NOMO-1 treated with DMSO at 0.1 percent for 48 hours (cell line): Measurements from ENCODE around the gene TARS1.

Source experiments
- DNase-seq: peaks from one replicate; lab custom pipeline; 2025; ENCODE audit not compliant: unreplicated experiment; lab: John Stamatoyannopoulos, UW

Gene TARS1

DNA sequence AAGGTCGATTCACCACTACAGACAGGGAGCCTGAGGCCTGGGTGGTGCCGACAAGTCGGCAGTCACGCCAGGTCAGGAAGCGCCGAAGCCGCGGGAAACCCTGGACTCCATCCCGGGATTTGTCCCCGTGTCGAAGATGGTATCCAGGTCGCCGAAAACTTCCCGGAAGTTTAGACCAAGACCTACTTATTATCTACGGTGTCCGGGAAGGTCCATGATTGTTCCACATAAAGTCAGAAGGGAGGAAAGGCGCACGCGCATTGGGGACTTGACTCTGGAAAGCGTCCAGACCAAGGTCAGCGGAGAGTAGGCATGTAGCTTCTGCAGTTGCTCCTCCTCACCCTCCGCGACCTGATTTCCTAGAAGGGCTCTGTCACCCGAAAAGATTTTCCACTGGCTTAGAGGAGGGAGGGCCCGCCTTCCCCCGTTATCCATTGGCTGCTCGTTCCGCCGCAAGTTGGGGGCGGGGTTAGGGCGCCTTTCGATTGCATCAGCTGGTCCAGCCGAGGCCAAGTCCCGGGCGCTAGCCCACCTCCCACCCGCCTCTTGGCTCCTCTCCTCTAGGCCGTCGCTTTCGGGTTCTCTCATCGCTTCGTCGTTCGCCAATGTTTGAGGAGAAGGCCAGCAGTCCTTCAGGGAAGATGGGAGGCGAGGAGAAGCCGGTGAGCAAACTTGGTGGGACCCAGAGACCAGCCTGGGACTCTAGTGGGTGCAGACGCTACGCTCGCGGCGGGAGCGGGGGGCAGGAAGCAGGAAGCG lies at the start of gene TARS1:
Gene TARS1, plus strand, starts transcription at position 484 of the 759 bp plus-strand sequence. Its CDS starts 122 bp downstream, at position 606.
- DNase-seq = peak; percentile 100

DNA sequence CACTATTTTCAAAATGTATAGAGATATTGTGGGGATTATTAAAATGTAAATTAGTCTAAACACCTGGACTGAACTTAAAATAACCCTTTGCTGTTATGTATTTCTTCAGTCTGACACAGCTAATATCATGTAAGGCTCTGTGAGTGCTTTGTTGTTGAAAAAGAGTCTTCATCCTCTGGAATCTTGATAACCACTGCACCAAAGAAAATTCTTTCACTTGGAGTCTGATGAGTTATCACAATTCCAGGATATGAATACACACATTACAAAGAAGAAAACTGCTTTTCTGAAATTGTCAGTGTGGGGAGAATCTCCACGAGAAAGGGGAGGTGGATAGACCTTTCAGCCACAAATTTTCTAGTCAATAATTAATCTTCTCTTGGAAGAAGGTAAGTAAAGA lies 42.3 kb upstream of the TARS1 start:
- no peak for DNase-seq

DNA sequence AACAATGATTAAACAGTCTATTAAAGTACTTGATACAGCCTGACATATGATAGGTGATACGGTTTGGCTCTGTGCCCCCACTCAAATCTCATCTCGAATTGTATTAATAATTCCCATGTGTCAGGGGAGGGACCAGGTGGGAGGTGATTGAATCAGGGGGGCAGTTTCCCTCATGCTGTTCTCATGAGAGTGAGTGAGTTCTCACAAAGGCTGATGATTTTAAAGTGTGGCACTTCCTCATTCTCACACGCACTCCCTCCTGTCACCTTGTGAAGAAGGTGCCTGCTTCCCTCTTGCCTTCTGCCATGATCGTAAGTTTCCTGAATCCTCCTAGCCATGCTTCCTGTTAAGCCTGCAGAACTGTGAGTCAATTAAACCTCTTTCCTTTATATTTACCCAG lies 40.1 kb upstream of the TARS1 start:
- peak; percentile 23 for DNase-seq

DNA sequence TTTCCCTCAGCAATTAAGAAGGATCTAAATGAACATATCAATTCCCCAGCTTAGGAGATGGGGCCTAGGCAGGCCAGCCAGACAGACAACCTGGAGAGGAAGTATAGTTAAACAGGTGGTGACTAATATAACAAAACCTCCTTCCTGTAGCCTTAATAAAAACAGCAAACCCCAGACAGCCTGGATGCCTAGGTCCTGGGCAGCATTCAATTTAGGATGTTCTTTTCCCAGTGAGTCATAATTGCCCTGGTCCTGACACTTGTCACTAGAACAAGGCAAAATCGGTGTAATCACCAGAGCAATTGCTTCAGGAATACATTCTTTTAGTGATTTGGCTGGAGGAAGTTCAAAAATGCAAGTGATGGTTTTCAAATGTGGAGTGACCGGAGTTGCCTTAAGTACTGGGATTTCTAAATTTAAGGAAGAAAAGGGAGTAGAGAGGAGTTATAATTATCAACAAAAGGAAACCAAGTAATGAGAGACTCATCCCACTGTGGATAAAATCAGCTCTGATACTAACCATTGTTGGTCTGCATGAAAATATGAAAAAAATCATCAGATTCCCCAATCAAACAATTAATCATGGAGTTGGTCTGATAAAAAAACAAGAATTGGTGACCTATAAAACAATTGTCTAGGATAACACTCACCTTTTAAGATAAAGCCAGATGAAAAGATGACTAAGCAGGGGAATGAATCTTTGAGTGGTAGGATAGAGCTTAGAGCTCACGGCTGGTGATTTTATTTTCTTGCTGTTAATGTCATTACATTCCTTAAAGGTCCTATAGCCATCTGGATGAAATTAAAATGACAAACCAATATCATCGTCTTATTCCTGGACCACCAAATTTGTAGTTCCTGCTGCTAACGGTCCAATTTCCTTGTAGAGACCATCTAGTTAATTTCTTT lies 39.0 kb upstream of the TARS1 start:
- DNase-seq = no peak

DNA sequence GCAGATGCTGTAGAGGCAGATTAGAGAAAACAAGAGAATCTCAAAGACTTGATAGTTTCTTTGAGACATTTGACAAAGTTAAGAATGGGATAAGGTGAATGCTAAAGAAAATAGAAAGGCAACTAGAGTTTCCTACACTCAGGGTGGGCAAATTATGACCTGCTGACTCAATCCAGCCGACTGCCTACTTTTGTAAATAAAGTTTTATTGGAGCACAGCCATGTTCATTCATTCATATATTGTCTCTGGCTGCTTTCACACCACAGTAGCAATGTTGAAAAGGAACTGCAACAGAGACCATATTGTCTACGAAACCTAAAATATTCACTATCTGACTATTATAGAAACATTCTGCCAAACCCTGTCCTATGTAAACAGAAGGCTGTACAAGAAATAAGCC lies 37.6 kb upstream of the TARS1 start:
- no peak for DNase-seq

DNA sequence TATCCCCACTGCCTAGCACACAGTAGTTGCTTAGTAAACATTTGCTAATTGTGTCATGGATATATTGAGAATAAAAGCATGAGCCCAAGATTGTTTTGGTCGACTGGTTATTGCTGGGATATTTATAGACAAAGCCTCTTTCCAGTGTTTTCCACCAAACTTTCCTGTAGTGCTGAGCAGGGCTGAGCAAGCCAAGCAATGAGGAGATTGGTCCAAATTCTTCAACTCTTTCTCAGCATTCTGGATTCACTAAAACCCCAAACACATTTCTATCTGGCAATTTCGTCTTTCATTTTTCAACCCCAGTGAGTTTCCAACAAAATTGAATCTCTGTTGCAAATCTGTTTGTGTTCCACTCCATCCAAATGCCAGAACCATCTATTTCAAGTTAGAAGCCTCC lies 31.9 kb upstream of the TARS1 start:
- DNase-seq = no peak

DNA sequence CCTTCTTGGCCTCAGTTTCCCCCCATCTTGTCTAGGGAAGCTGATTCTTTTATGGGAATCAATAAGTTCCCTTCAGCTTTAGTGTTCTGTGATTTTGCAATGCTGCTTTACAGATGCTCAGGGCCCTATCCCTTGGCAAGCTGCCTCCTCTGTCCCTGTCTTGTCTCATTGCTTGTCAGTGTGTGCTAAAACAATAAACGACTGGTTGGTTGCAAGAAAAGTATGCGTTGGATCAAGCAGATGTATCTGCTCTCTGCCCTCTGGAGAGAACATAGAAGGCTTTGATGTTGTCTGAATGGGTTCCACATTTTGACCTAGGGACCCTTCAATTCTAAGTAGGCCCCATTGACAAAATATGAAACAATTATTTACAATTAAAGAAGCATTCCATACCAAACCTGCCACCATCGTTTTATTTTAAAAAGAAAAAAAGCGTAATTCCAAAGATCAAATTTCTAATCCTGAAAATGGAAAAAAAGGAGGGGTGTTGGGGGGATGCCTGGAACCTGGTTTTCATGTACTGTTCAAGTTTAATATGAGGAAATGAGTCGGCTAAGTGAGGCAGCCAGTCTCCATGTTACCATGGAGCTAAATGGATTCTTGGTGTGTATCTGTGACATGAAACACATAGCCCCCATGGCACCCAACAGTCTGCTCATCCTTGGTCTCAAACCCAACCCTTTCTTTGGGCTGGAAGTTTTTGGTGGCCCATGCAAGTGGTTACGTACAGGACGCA lies 31.2 kb upstream of the TARS1 start:
- no peak for DNase-seq

DNA sequence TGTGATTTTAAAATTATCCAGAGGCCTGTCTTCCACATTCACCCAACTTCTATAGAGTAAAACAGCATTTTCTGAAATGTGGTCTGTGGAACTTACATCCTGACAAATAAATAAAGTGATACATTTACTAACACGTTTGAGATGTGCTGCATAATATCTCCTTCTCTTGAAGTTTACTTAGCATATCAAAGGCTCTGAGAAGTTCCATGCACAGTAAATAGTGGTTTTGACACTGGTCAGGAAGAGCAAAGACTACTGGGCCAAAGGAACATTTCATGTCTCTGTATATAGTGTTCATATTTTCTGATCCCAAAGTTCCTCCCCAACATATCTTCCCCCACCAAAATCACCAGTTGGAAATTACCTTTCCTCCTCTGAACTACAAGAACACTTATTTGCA lies 30.5 kb upstream of the TARS1 start:
- DNase-seq = no peak

DNA sequence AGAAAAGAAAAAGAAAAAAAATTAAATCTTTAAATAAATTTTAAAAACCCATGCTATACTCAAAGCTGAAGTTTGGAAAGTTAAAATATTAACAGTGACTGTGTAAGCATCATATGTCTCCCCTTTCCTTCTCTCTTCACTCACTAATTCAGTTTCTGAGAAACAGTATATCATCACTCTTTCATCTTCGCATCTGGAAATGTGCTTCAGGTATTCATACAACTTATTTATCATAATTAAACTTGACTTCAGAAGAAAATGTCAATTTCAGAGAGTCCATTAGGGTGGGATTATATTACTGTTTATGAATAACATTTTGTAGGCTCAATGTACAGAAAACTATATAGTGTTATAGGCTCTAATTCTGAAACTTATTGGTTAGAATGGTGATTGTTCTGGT lies 29.3 kb upstream of the TARS1 start:
- no peak for DNase-seq

DNA sequence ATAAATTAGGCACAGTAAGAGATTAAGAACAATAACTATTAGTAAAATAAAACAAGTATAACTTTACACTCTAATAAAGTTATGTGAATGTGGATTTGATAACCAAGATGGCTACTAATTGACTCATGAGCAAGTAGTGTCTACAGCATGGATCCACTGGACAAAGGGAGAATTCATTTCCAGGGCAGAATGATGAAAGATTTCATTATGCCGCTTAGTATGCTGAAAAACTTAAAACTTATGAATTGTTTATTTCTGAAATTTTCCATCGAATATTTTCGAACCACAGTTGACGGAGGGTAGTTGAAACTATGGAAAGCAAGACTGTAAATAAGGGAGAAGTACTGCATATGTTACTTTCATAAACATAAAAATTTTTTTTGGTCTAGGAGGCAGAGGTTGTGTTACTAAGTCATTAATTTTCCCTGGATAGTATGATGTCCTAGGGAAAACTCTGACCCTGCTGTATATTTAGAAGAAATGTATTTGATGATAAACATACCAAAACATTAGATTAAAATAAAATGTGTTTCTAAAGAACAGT lies 24.9 kb upstream of the TARS1 start:
- DNase-seq = no peak

DNA sequence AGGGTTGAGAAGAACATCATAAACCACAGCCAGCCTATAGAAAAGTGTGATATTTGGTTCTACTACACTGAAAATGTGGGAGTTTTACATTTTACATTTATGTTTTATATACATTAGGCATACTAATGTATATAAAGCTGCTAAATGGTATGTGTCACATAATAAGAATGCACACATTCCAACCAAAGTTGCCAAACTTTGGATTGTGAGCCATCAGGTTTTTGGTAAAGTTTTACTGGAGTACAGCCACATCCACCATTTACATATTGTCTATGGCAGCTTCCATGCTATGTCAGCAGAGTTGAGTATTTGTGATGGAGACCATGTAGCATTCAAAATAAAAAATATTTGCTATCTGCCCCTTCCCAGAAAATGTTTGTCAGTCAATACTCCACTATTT lies 23.1 kb upstream of the TARS1 start:
- no peak for DNase-seq

DNA sequence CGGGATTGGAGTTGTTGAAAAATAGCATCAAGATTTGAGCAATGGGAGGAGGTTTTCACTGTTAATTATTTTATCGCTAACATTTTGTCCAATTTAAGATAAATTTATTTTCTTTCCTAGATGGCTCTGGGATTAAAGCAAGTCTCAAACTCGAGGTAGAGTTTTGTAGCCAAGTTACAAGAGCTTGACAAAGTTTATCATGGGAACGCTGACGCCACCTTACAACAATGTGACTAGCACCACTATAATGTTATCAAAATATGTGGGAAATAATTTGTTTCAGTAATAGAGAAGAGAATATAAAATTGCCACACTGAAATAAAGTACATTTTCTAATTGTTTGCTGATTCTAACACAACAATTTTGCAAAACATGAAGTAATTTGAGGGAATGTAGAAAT lies 19.8 kb upstream of the TARS1 start:
- DNase-seq = no peak

DNA sequence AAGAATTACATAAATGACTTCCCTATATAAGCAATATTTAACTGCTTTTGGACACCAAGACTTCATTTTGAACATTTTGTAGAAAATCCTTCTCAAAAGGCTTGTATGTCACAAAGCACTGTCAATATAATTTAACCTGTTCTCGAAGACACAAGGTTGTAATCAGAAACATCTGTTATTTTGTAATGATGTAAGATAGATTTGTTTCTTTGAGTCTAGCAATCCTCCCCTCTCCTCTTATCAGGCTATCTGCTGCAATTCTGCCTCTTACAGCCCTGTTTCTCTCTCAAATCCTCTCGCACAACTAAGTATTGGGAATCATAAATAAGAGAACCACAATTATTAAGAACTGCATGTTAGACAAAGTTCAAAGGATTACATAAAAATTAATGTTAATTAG lies 18.6 kb upstream of the TARS1 start:
- DNase-seq = no peak

DNA sequence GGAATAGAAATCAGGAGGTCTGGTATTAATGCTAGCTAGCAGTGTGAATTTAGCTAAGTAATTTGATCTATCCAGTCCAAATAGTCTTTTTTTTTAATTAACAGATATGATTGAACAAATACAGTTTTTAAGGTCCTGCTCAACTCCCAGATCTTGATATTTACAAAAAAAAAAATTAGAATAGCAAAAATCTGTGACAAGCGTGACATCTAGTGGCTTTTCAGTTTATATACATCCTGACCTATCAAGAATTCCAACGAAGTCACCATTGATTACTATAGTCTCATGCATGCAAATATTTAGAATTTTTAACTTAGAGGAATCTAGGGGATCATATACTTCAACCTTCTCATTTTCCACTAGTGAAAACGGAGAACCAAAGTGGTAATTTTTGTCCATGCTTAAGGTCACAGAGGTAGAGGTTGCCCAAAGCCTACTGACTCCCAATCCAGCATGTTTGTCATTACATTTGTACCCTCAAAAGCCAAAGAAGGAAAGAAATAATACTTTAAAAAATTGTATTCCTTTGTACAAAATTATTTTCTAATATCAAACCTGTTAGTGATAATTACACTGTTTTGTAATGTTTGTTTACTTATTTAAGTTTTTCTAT lies 17.6 kb upstream of the TARS1 start:
- DNase-seq = peak; percentile 56

DNA sequence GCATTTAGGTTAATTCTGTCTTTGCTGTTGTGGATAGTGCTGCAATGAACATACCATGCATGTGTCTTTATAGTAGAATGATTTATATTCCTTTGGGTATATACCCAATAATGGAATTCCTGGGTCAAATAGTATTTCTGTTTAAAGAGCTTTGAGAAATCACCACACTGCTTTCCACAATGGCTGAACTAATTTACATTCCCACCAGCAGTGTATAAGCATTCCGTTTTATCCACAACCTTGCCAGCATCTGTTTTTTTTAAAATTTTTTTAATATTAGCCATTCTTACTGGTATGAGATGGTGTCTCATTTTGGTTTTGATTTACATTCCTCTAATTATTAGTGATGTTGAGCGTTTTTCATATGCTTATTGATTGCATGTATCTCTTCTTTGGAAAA lies 15.5 kb upstream of the TARS1 start:
- DNase-seq = no peak

DNA sequence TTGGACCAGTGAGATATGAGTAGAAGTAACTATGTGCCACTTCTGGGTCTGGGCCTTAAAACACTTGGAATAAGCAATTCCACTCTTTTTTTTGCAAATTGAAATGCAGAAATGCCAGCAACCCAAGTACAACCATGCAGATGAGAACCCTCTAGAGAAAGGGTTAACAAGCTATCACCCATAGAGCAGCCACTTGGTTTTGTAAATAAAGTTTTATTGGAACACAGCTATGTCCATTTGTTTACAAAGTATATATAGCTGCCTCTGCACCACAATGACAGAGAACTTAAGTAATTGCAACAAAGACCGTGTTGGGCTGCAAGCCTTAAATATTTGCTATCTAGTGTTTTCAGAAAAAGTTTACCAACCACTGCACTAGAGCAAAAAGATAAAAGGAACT lies 9.8 kb upstream of the TARS1 start:
- DNase-seq = no peak

DNA sequence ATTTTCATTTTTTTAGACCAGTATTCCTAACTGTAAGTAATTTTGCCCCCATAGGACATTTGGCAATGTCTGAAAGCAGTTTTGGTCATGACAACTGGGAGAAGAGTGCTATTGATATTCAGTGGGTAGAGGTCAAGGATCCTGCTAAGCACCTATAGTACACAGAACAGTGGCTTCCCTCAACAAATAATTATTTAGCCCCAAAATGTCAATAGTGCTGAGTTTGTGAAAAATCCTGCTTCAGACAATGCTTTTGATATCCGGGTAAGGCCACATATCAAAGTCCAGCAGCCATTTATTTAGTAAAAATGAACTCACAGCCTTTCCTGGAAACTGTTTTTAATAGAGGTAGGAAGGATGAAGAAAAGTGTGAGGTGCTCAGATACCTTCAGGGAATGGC lies 8.1 kb upstream of the TARS1 start:
- DNase-seq = no peak

DNA sequence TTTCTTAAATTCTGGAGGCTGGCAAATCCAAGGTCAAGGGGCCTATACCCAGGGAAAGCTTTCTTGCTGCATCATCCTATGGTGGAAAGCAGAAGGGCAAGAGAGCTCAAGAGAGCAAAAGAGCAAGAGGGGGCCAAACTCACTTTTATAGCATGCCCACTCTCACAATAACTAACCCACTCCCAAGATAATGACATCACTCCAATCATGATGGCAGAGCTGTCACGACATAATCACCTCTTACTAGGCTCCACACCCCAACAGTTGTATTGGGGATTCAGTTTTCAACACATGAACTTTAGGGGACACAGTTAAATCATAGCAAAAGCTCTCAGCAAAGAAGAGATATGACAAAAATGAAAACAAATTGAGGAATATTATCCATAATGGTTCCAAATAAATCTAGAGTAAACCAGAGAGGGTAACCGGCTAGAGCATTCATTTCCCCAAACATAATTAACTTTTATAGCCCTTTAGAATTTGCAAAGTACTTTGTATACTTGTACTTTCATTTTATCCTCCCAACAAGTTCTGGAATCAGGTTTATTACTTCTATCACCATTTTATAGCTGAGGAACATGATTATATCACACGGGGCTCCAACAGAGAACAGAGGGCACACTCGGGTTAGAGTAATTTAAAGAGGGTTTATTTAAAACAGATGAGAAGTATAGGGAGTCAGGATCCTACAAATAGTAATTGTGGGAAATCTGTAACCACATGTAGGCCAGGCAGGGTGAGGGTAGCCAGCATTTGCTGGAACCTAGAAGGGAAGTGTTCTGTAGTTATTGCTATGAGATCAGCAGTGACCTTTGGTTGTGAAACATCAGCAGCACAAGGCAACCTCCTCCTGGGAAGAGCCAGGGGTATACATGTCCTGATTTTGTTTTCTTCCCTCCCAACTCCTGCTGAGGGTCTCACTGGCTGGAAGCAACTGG lies 7.2 kb upstream of the TARS1 start:
- peak; percentile 11 for DNase-seq

DNA sequence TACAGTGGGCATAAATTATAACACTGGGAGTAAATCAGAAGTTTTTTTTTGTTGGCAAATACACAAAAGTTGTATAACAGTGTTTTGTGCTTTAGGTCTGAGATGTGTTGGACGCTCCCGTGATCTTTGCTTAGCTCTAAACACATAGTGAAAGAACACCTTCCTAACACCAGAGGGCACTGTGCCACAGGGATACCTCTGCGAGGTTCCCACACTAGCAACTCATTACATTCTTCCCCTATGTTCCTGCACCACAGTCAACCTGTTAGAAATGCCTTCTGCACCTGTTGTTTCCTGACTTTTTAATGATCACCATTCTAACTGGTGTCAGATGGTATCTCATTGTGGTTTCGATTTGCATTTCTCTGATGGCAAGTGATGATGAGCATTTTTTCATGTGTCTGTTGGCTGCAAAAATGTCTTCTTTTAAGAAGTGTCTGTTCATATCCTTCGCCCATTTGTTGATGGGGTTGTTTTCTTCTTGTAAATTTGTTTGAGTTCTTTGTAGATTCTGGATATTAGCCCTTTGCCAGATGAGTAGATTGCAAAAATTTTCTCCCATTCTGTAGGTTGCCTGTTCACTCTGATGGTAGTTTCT lies 4.8 kb upstream of the TARS1 start:
- peak; percentile 85 for DNase-seq
